BJ (cell line): ENCODE data around the gene CUX1. TPM values are rescaled to one million over a fixed set of nuclear protein-coding genes. Genes with fewer than 3 reads are reported as not detected.
"Not testable (repeated sequence)": the region's sequence is repeated elsewhere in the genome, so short reads cannot be mapped to it uniquely, and the experiment has no call there.

Source experiments
- CTCF ChIA-PET: fragments of 350-600 bp; formaldehyde crosslinking; extraction: SDS; loops from one replicate; lab custom pipeline; 2021; ENCODE audit warnings: antibody characterized with exemption, inconsistent platforms; lab: Yijun Ruan, JAX
- POLR2A ChIA-PET: fragments of 300-600 bp; sonication (Branson Sonifier 250); formaldehyde crosslinking; extraction: SDS; loops from one replicate; lab custom pipeline; 2021; ENCODE audit warnings: antibody characterized with exemption; lab: Charles Lee
- DNase-seq: peaks from one replicate; pipeline ENCODE4 v3.0.0-alpha.2; 2011; ENCODE audit warnings: low read depth
- H3K27me3 ChIP-seq: 2 replicates; pipeline ENCODE4 v1.6.0; 2011; ENCODE audit warnings: low read length; ENCODE audit not compliant: control insufficient read depth, insufficient read depth
- H3K36me3 ChIP-seq: 2 replicates; pipeline ENCODE4 v1.5.1; 2011; ENCODE audit warnings: low read length; ENCODE audit not compliant: control insufficient read depth, insufficient read depth
- H3K4me3 ChIP-seq: 2 replicates; pipeline ENCODE4 v1.5.1; 2011; ENCODE audit warnings: low read depth, mild to moderate bottlenecking, control low read depth, low read length
- polyA plus RNA-seq: library from polyadenylated mRNA; depleted of rRNA; stranded (reverse); fragments of >200 nt; gene quantifications from 2 replicates; pipeline ENCODE4 v1.2.3, GENCODE V29; 2011
- TF ChIP-seq, protein P1 (sequence below): IDR thresholded peaks from 2 replicates; pipeline ENCODE4 v1.5.1; 2011; ENCODE audit warnings: low read depth, mild to moderate bottlenecking, control low read depth, inconsistent platforms, low read length, moderate library complexity; ENCODE audit not compliant: insufficient read depth

Gene CUX1
- polyA plus RNA-seq, 1 experiment, result 36.5 TPM

DNA sequence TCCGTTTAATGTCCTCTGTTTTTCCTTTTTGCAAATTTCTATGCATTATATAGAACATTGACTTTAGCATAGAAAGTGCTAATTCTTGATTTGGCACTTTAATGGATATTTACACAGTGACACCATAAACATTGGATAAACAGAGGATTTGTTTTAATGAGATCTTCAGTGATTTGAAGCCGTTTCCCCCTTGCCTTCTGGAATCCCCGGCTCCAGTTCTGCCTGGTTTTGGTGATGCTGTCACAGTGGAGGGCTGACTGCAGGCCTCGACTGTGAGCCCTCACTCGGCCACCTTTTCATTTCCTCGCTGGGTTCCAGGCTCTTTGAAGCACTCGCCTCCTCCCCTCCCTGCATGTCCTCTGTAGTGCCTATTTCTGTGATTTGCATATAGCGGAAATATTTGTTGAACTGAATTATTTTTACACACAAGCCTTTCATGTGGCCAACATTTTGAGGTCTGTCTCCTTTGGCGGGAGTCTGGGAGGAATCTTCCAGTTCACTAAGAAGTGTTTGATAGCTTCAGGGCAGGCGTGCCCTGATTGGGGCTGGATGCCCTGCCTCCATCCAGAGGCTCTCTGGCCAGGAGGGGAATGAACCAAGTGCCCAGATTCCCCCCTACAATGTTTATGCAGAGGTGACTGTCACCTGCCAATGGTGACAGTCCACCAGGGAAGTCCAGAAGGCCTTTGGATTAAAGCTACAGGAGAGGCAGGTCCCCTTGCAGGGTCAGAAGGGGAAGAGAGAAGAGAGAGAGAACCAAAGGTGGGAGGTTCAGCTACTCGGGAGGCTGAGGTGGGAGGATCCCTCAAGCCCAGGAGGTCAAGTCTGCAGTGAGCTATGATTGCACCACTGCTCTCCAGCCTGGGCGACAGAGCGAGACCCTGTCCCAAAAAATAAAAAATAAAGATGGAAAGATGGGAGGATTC lies 67.5 kb downstream of the CUX1 start:
- H3K27me3 ChIP-seq, result no peaks in the 10 kb centered on the region
- TF ChIP-seq, protein P1, sequence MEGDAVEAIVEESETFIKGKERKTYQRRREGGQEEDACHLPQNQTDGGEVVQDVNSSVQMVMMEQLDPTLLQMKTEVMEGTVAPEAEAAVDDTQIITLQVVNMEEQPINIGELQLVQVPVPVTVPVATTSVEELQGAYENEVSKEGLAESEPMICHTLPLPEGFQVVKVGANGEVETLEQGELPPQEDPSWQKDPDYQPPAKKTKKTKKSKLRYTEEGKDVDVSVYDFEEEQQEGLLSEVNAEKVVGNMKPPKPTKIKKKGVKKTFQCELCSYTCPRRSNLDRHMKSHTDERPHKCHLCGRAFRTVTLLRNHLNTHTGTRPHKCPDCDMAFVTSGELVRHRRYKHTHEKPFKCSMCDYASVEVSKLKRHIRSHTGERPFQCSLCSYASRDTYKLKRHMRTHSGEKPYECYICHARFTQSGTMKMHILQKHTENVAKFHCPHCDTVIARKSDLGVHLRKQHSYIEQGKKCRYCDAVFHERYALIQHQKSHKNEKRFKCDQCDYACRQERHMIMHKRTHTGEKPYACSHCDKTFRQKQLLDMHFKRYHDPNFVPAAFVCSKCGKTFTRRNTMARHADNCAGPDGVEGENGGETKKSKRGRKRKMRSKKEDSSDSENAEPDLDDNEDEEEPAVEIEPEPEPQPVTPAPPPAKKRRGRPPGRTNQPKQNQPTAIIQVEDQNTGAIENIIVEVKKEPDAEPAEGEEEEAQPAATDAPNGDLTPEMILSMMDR, result no peak
- H3K36me3 ChIP-seq, result no peaks in the 10 kb centered on the region
- ChIA-PET CTCF (no interaction called here), POLR2A (no interaction called here)
- no peak overlapping the region for H3K4me3 ChIP-seq
- DNase-seq, result no peak

DNA sequence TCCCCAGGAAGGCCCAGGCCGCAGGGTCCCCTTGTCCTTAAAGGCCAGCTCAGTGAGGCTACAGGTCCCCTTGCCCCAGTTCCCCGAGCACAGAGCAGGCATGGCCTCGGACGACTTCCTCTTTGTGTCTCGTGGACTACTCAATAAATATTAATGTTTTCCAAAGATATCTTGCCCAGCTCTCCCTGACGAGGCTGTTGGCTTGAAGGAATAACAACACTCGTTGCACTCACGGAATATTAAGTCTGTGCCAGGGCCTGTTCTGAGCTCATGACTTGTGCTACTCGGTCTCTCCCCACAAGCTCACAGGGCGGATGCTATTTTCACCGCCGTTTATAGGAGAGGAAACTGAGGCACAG lies 68.2 kb downstream of the CUX1 start:
- POLR2A ChIA-PET, result no interaction called here

DNA sequence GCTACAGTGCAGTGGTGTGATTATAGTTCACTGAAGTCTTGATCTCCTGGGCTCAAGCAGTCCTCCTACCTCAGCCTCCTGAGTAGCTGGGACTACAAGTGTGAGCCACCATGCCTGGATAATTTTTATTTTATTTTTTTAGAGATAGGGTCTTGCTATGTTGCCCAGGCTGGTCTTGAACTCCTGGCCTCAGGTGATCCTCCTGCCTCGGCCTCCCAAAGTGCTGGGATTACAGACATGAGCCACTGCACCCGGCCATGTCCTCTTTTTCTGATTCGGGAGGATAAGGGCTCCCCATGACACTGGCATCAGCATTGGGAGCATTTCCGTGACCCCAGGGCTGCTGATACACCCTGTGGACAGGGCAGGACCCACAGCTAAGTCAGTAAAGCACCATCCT lies 69.9 kb downstream of the CUX1 start:
- H3K27me3 ChIP-seq, DNase-seq, POLR2A ChIA-PET, H3K4me3 ChIP-seq, H3K36me3 ChIP-seq: not testable (repeated sequence)
- CTCF ChIA-PET, result interaction anchor here (0.6 kb wide), 1 partner anchor 202 kb away, joined by 3 read pairs; no protein-coding TSS in a partner anchor

More for the DNA sequence above, 68.2 kb downstream of the CUX1 start:
- CTCF ChIA-PET, result no interaction called here
- Histone ChIP-seq H3K36me3 (no peaks in the 10 kb centered on the region), H3K27me3 (no peaks in the 10 kb centered on the region), H3K4me3 (no peak overlapping the region)
- DNase-seq, result no peak
- TF ChIP-seq, protein P1, result no peak

DNA sequence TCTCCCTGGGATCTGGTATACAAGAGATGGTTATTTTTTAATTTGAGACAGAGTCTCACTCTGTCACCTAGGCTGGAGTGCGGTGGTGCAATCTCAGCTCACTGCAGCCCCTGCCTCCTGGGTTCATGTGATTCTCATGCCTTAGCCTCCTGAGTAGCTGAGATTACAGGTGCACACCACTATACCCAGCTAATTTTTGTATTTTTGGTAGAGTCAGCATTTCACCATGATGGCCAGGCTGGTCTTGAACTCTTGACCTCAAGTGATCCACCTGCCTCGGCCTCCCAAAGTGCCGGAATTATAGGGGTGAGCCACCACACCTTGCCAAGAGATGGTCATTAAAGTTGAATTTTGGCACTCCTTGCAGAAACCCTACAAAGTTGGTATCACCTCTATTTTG lies 71.1 kb downstream of the CUX1 start:
- DNase-seq, H3K4me3 ChIP-seq, H3K27me3 ChIP-seq, POLR2A ChIA-PET, H3K36me3 ChIP-seq: not testable (repeated sequence)
- CTCF ChIA-PET, result interaction anchor here (0.9 to 1.0 kb wide), 2 partner anchors 24 to 124 kb away, joined by 3 read pairs; no protein-coding TSS in a partner anchor

DNA sequence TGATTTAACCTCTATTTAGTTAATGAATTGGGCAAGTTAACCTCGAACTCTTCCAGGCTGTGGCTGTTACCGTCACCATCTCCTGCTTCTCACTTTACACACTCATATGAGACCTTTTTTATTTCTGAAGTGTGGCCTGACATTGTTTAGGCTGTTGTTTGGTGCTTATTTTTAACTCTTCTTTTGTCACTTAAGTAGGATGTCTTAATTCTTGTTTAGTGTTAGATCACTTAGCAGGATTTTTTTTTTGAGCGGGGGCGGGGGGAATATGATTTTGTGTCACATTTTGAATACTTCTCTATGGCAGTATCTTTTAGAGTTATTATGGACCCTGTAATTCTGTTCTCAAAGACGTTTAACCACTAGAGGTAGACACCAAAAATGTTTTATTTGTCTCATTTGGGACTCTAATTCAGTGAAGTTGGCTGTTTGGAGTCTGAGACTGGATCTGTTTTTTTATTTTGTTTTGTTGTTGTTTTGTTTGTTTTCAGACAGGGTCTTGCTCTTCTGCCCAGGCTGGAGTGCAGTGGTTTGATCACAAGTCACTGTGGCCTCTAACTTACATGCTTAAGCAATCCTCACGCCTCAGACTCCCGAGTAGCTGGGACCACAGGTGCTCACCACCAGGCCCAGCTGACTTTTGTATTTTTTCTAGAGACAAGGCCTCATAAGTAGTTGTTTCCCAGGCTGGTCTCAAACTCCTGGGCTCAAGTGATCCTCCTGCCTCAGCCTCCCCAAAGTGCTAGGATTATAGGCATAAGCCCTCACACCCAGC lies 73.5 kb downstream of the CUX1 start:
- ChIA-PET CTCF (interaction anchor here (1.1 kb wide), 1 partner anchor 327 kb away, joined by 3 read pairs; no protein-coding TSS in a partner anchor), POLR2A (no interaction called here)
- Histone ChIP-seq H3K4me3 (no peak overlapping the region), H3K27me3 (no peaks in the 10 kb centered on the region), H3K36me3 (no peaks in the 10 kb centered on the region)
- no peak for DNase-seq
- TF ChIP-seq, protein P1, result no peak
